ENCODE data around the gene MTCH1.

DNA sequence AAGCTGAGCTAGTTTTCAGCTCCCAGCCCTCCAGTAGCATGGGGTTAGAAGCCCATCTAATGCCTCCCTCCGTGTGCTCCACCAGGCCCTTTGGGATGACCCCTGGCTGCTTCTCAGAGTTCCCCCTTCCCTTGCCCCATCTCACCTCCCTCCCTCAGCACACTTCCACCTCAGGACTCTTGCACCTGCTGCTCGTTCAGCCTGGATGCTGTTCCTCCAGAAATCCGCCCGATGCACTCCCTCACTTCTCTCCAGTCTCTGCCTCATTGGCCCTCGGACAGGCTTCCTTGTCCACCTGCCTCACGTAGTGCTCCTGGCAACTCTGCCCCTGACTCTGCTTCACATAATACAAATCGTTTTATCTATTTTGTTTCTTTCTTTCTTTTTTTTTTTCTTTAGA is 46.2 kb upstream of the MTCH1 start:
- TF ChIP-seq, protein P1, sequence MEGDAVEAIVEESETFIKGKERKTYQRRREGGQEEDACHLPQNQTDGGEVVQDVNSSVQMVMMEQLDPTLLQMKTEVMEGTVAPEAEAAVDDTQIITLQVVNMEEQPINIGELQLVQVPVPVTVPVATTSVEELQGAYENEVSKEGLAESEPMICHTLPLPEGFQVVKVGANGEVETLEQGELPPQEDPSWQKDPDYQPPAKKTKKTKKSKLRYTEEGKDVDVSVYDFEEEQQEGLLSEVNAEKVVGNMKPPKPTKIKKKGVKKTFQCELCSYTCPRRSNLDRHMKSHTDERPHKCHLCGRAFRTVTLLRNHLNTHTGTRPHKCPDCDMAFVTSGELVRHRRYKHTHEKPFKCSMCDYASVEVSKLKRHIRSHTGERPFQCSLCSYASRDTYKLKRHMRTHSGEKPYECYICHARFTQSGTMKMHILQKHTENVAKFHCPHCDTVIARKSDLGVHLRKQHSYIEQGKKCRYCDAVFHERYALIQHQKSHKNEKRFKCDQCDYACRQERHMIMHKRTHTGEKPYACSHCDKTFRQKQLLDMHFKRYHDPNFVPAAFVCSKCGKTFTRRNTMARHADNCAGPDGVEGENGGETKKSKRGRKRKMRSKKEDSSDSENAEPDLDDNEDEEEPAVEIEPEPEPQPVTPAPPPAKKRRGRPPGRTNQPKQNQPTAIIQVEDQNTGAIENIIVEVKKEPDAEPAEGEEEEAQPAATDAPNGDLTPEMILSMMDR (IDR thresholded peaks at IDR 0.05): no peak
- no peak for TF ChIP-seq EZH2 (IDR thresholded peaks at IDR 0.05; ENCODE audit: borderline replicate concordance, insufficient read depth, low read depth, low read length, poor library complexity, severe bottlenecking)
